Common myeloid progenitor, CD34-positive (primary cell): Measurements from ENCODE around the gene TSPAN33.

Experiments
- CTCF ChIA-PET: fragments of 350-600 bp; sonication (Branson Sonifier 250); formaldehyde crosslinking; loops from one replicate; lab custom pipeline; 2021; ENCODE audit warnings: antibody characterized with exemption; lab: Charles Lee
- POLR2A ChIA-PET: fragments of 350-600 bp; sonication (Branson Sonifier 250); formaldehyde crosslinking; loops from one replicate; lab custom pipeline; 2021; ENCODE audit warnings: antibody characterized with exemption; lab: Charles Lee
- DNase-seq, 3 donors: peaks; one replicate each; pipeline versions ENCODE4 v3.0.0 to v3.0.0-alpha.2; 2013
- H3K27ac ChIP-seq, 2 experiments: 1 replicate in 1 of 2; 2 replicates in 1 of 2; pipeline ENCODE4 v1.7.0; 2013; ENCODE audit warnings: inconsistent platforms in 2 of 2, low read length in 2 of 2, mild to moderate bottlenecking in 2 of 2, low read depth in 1 of 2, moderate library complexity in 1 of 2; ENCODE audit not compliant: severe bottlenecking in 2 of 2, insufficient read depth in 1 of 2, poor library complexity in 1 of 2
- H3K27me3 ChIP-seq, 5 experiments: replicated peaks in 2 of 5; 1 replicate in 3 of 5; 2 replicates in 2 of 5; pipeline versions ENCODE4 v1.6.1 to v1.7.0; 2013; ENCODE audit warnings: low read length in 4 of 5, mild to moderate bottlenecking in 2 of 5, moderate library complexity in 2 of 5, inconsistent platforms in 1 of 5; ENCODE audit not compliant: insufficient read depth in 5 of 5, control insufficient read depth in 4 of 5
- H3K36me3 ChIP-seq, 4 experiments: 1 replicate in 2 of 4; 2 replicates in 2 of 4; pipeline versions ENCODE4 v1.6.1 to v1.7.0; 2013; ENCODE audit warnings: low read length in 3 of 4, control low read depth in 1 of 4, mild to moderate bottlenecking in 1 of 4; ENCODE audit not compliant: control insufficient read depth in 4 of 4, insufficient read depth in 4 of 4
- H3K4me1 ChIP-seq, 4 experiments: 1 replicate in 3 of 4; 2 replicates in 1 of 4; pipeline versions ENCODE4 v1.6.1 to v1.7.1; 2013; ENCODE audit warnings: low read length in 3 of 4, mild to moderate bottlenecking in 3 of 4, control low read depth in 1 of 4, inconsistent platforms in 1 of 4, moderate library complexity in 1 of 4; ENCODE audit not compliant: control insufficient read depth in 4 of 4, insufficient read depth in 4 of 4; ENCODE audit errors: control extremely low read depth in 1 of 4
- H3K4me3 ChIP-seq, 7 experiments: 1 replicate in 4 of 7; 2 replicates in 3 of 7; pipeline versions ENCODE4 v1.5.1 to v1.7.0; 2013; ENCODE audit warnings: mild to moderate bottlenecking in 7 of 7, low read length in 6 of 7, moderate library complexity in 6 of 7, inconsistent platforms in 2 of 7, low read depth in 2 of 7, control low read depth in 1 of 7; ENCODE audit not compliant: insufficient read depth in 4 of 7, control insufficient read depth in 1 of 7; ENCODE audit errors: extremely low read depth in 1 of 7
- H3K9me3 ChIP-seq, 5 experiments: 1 replicate in 4 of 5; 2 replicates in 1 of 5; pipeline versions ENCODE4 v1.6.1 to v1.7.1; 2013; ENCODE audit warnings: low read length in 4 of 5, mild to moderate bottlenecking in 2 of 5, inconsistent platforms in 1 of 5, low read depth in 1 of 5, moderate library complexity in 1 of 5; ENCODE audit not compliant: control insufficient read depth in 4 of 5, insufficient read depth in 2 of 5; ENCODE audit errors: control extremely low read depth in 1 of 5
- WGBS: methylation state at CpG from one replicate; pipeline ENCODE4 v1.1.5; 2013; ENCODE audit not compliant: insufficient coverage; 5-methylcytosine and 5-hydroxymethylcytosine counted together

The TSPAN33 gene

DNA sequence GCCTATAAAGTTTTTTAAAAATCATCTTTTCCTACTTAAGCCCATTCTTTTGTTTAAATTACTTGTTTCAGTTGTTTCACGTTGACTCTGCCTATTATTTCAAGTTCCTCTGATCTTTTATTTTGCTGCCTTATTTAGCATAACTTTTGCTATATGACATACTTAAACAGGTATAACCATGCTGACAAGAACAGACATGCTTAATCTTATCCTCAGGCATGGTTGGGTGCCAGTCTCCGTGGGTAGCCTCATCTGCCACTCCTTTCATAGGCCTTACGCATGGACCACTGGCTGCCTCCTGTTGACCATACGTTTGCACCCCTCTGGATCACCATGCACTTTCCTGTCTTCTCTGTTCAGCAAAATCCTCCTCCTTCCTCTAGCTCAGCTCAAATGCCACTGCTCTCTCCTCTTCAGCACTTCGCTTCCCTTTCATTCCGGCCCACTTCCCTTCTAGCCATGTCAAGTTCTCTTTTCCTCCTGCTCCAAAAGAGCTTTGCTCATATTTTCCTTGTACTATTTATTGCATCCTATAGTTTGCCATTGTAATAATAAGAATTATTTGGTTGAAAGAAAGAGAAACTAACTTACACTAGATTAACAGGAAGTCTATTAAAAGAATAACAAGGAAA, 10.0 kb upstream of the TSPAN33 start:
- CTCF ChIA-PET, result interaction anchor here (1.0 to 1.4 kb wide), 2 partner anchors 9 to 18 kb away, joined by 3 to 4 read pairs; no protein-coding TSS in a partner anchor
- H3K36me3 ChIP-seq, result no peaks in the 10 kb centered on the region
- H3K4me1 ChIP-seq, result peaks cover 11 to 33% (median 26%) of the 10 kb centered on the region in 4 experiments
- DNase-seq, result peak in 1 of 3 donors; percentile 10
- no peaks in the 10 kb centered on the region for H3K9me3 ChIP-seq
- POLR2A ChIA-PET, result interaction anchor here (0.5 to 0.6 kb wide), 2 partner anchors 105 to 1257 kb away, joined by 3 to 4 read pairs; no protein-coding TSS in a partner anchor
- peak overlapping the region in 3 of 7 experiments; percentile 8 to 35 (median 22) for H3K4me3 ChIP-seq
- WGBS, result 64% methylated on average over 5 of the region's 6 CpGs
- H3K27me3 ChIP-seq, result no peaks in the 10 kb centered on the region
- H3K27ac ChIP-seq, result peak overlapping the region in 1 of 2 experiments; percentile 17

DNA sequence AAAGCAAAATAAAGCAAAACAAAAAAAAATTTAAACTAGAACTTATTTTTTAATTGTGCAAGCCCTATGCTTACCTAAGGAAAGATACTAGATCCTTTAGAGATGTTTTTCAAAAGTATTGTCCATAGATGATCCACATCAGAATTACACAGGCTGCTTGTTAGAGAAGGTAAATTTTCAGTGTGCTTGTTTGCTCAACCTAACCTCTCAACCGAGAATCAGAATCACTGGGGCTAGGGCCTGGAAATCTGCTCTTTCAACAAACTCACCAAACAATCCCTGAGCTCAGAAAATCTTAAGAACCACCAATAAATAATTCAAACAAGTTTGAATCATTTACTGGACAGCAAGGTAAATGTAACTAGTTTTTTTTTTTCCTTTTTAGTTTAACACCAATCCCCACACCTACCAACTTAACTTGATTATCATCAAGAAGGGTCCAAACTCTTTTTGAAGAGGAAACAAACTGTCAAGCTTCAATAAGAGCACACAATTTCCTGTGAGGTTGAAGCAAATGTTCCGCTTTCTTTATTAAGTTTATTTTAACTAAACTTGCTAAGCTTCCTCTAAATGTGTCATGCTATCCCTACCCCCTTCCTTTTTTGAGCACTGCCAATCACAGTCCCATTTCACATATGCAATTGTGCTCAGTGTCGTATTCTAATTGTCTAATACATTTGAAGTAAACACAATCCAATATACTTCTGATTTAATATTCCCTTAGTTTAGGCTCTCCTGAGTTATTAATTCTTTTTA, 7.4 kb upstream of the TSPAN33 start:
- Histone ChIP-seq H3K4me3 (peak overlapping the region in 2 of 7 experiments; percentile 17 to 41), H3K4me1 (peaks cover 11 to 33% (median 26%) of the 10 kb centered on the region in 4 experiments), H3K27ac (peak overlapping the region in 1 of 2 experiments; percentile 64), H3K9me3 (no peaks in the 10 kb centered on the region), H3K36me3 (no peaks in the 10 kb centered on the region), H3K27me3 (no peaks in the 10 kb centered on the region)
- peak; percentile 54 to 86 (median 77) for DNase-seq
- ChIA-PET POLR2A (interaction anchor here (1.4 kb wide), 1 partner anchor 14 kb away, joined by 4 read pairs; no protein-coding TSS in a partner anchor), CTCF (interaction anchor here (0.6 to 2.4 kb wide), 6 partner anchors 11 to 21 kb away, joined by 3 to 7 read pairs (median 4); no protein-coding TSS in a partner anchor)
- WGBS, result 0% methylated on average over 2 of the region's 3 CpGs

DNA sequence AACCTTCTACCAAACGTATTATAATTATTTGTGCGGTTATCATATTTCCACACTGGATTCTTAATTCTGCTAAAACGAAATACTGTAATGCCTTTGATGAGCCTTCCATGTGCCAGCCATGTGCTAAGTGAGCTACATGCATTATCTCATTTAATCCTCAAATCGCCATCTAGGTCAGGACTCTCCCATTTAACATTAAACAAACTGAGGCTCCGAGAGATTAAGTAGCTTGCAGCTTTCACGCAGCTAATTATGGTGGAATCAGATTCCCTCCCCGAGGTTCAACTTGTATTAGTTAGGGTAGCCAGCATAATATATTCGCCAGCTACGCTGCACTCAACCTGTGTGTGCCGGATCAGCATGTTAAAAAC, 798 bp upstream of the TSPAN33 start:
- no peak for DNase-seq
- Histone ChIP-seq H3K36me3 (peaks cover 0 to 5% (median 0%) of the 10 kb centered on the region in 4 experiments), H3K27me3 (no peaks in the 10 kb centered on the region), H3K4me1 (peaks cover 3 to 41% (median 33%) of the 10 kb centered on the region in 4 experiments), H3K4me3 (peak overlapping the region in 5 of 7 experiments; percentile 70 to 83 (median 78)), H3K9me3 (no peaks in the 10 kb centered on the region), H3K27ac (no peak overlapping the region)
- WGBS, result 44% methylated on average over 10 of the region's 10 CpGs
- ChIA-PET CTCF (interaction anchor here (1.0 to 1.5 kb wide), 3 partner anchors 11 to 52 kb away, joined by 3 to 7 read pairs (median 4); no protein-coding TSS in a partner anchor), POLR2A (interaction anchor here (0.6 kb wide), 1 partner anchor 48 kb away, joined by 3 read pairs; no protein-coding TSS in a partner anchor)

DNA sequence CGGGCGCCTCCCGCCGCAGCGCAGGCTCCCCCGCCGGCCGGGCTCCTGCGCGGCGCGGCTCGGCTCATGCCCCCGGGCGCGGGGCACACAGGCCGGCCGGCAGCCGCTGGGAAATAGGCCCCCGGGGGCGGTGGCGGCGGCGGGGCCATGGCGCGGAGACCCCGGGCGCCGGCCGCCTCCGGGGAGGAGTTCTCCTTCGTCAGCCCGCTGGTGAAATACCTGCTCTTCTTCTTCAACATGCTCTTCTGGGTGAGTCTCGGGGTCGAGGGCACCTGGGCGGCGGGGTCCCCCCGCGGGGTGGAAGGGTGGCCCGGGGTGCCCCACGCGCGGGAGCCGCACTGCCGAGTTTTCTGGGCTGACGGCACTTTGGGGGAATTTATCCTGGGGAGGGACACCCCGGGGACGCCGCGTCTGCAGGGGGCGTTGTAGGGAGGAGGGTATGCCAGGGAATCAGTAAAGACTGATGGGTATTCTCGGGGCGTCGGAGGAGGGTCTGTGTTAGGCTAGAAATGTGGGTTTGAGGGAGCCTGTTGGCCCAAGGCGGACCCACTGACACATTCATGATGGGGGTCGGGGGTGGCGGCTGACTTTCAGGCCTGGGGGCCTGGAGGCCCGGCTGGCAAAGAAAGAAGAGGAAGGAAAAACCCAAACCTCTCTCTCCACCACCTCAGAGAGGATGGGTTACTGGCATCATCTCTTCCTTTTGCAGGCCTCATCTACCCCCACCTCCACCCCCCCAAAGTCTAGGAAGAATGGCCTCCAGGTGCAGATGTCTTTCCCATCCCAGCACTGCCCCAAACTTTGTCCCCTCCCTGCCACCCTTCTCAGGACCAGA, 544 bp downstream of the TSPAN33 start:
- 0% methylated on average over 53 of the region's 58 CpGs for WGBS
- POLR2A ChIA-PET, result interaction anchor here (0.6 kb wide), 1 partner anchor 1117 kb away, joined by 3 read pairs; no protein-coding TSS in a partner anchor
- Histone ChIP-seq H3K4me1 (peaks cover 3 to 54% (median 46%) of the 10 kb centered on the region in 4 experiments), H3K27ac (peak overlapping the region in 1 of 2 experiments; percentile 73), H3K36me3 (peaks cover 0 to 5% (median 0%) of the 10 kb centered on the region in 4 experiments), H3K27me3 (no peaks in the 10 kb centered on the region), H3K9me3 (no peaks in the 10 kb centered on the region), H3K4me3 (peak overlapping the region; percentile 68 to 83 (median 74))
- CTCF ChIA-PET, result interaction anchor here (1.1 to 3.4 kb wide), 4 partner anchors 19 to 54 kb away, joined by 3 to 19 read pairs (median 6); no protein-coding TSS in a partner anchor
- peak in 2 of 3 donors; percentile 20 to 26 for DNase-seq

DNA sequence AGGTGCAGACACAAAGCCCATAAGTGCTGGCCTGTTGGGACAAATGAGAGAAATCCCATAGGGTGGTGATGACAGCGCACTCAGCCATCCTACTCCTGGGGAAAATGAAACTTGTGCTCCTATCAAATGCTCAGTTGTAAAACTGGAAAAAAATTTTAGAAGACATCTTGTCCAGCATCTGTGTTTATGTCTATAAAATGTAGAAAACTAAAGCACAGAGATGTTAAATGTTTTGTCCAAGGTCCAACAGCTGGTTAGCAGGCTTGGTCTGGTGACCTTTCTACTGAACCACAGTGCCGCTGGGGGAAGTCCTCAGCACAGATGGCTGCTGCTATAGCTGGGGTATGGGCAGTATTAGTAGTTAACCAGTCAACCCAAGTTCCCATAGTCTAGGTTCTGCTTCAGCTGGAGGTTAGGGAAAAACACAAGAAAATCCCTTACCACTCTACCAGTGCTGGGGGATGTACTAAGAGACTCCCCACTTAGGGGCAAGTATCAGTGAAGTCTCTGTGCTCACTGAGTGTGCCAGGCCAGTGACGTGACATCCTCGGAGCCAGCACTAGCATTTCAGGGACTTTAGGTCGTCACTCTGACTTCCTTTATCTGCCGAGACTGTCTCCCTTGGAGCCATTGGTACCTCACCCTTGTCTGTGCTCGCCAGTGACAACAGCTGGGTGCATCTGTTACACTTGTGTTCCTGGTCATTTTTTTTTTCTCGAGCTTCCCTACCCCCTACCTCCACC, 1.9 kb downstream of the TSPAN33 start:
- H3K4me1 ChIP-seq, result peaks cover 3 to 68% (median 55%) of the 10 kb centered on the region in 4 experiments
- no peaks in the 10 kb centered on the region for H3K27me3 ChIP-seq
- H3K36me3 ChIP-seq, result peaks cover 0 to 5% (median 0%) of the 10 kb centered on the region in 4 experiments
- H3K27ac ChIP-seq, result no peak overlapping the region
- DNase-seq, result peak in 1 of 3 donors; percentile 19
- POLR2A ChIA-PET, result interaction anchor here (1.0 kb wide), 1 partner anchor 55 kb away, joined by 4 read pairs; no protein-coding TSS in a partner anchor
- CTCF ChIA-PET, result interaction anchor here (1.2 to 3.4 kb wide), 4 partner anchors 13 to 55 kb away, joined by 3 to 19 read pairs (median 4); no protein-coding TSS in a partner anchor
- no peaks in the 10 kb centered on the region for H3K9me3 ChIP-seq
- WGBS, result 95% methylated on average over 4 of the region's 8 CpGs
- H3K4me3 ChIP-seq, result no peak overlapping the region

DNA sequence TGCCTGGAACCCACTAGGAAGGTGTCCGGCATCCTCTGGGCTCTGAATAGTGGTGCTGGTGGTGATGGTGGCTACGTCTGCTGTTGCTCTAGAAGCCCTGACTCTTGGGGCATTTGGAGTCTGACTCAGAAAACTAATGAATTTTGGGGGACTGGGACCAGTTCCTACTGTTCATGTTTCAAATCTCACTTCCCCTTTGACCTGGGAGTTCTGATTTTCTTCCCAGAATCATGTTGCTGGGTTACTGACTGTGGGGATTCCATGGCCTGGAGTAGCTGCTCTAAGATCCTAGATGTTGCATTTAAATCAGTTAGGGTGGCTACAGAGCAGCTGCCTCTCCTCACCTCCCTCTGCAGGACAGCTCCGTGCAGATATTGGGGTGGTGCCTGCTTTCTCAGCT, 3.2 kb downstream of the TSPAN33 start:
- CTCF ChIA-PET, result interaction anchor here (0.6 to 3.4 kb wide), 6 partner anchors 11 to 68 kb away, joined by 3 to 19 read pairs (median 4); no protein-coding TSS in a partner anchor
- WGBS, result 89% methylated on average over 2 of the region's 3 CpGs
- Histone ChIP-seq H3K4me1 (peaks cover 3 to 73% (median 56%) of the 10 kb centered on the region in 4 experiments), H3K36me3 (peaks cover 0 to 5% (median 0%) of the 10 kb centered on the region in 4 experiments), H3K4me3 (no peak overlapping the region), H3K27me3 (no peaks in the 10 kb centered on the region), H3K9me3 (no peaks in the 10 kb centered on the region), H3K27ac (no peak overlapping the region)
- no peak for DNase-seq
- POLR2A ChIA-PET, result no interaction called here
